NB4 (cell line): ENCODE measurements around the gene MIEF1.

Experiments used
- MYC ChIP-seq: IDR thresholded peaks from 2 replicates; pipeline ENCODE4 v1.6.1; 2011; ENCODE audit warnings: low read depth, low read length
- POLR2A ChIP-seq: IDR thresholded peaks from 2 replicates; pipeline ENCODE4 v1.6.1; 2011; ENCODE audit warnings: mild to moderate bottlenecking; ENCODE audit not compliant: insufficient read length; ENCODE audit errors: extremely low read depth
- TF ChIP-seq, protein P1 (sequence below): IDR thresholded peaks from one replicate; pipeline ENCODE4 v1.5.1; 2012; ENCODE audit warnings: low read depth, low read length
- TF ChIP-seq, protein P2 (sequence below): IDR thresholded peaks from 2 replicates; pipeline ENCODE4 v1.6.1; 2011; ENCODE audit warnings: low read depth, low read length

DNA sequence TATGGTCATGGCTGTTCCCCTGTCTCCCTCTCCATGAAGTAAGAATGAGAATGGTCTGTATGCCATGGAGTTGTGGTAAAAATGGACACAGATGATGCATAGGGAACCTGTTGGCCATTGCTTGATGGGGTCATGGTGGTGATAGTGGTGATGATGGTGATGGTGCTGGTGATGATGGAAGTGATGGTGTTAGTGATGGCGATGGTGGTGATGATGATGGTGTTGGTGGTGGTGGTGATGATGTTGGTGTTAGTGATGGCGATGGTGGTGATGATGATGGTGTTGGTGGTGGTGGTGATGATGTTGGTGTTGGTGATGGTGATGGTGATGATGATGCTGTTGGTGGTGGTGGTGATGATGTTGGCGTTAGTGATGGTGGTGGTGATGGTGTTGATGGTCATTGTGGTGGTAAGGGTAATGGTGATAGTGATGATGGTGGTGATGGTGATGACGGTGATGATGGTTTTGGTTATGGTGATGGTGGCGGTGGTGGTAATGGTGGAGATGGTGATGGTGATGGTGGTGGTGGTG, 63.4 kb downstream of the MIEF1 start:
- TF ChIP-seq, protein P1, sequence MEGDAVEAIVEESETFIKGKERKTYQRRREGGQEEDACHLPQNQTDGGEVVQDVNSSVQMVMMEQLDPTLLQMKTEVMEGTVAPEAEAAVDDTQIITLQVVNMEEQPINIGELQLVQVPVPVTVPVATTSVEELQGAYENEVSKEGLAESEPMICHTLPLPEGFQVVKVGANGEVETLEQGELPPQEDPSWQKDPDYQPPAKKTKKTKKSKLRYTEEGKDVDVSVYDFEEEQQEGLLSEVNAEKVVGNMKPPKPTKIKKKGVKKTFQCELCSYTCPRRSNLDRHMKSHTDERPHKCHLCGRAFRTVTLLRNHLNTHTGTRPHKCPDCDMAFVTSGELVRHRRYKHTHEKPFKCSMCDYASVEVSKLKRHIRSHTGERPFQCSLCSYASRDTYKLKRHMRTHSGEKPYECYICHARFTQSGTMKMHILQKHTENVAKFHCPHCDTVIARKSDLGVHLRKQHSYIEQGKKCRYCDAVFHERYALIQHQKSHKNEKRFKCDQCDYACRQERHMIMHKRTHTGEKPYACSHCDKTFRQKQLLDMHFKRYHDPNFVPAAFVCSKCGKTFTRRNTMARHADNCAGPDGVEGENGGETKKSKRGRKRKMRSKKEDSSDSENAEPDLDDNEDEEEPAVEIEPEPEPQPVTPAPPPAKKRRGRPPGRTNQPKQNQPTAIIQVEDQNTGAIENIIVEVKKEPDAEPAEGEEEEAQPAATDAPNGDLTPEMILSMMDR = no peak
- TF ChIP-seq POLR2A (no peak), MYC (no peak)
- TF ChIP-seq, protein P2, sequence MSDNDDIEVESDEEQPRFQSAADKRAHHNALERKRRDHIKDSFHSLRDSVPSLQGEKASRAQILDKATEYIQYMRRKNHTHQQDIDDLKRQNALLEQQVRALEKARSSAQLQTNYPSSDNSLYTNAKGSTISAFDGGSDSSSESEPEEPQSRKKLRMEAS = no peak
